Measurements from ENCODE around the gene CBL. TPM values are rescaled to one million over a fixed set of nuclear protein-coding genes. Genes with fewer than 3 reads are reported as not detected.
"Not testable (repeated sequence)": the region's sequence is repeated elsewhere in the genome, so short reads cannot be mapped to it uniquely, and the experiment has no call there.

Gene CBL
- total RNA-seq, 1 donor from 2014 or later, result 13.8 TPM

GRCh38 chr11:119218141-119218878 lies 12.2 kb downstream of the CBL start:
- DNase-seq, result peak; percentile 72

GRCh38 chr11:119222308-119222707 lies 16.2 kb downstream of the CBL start:
- DNase-seq, result peak; percentile 71

GRCh38 chr11:119222891-119223290 lies 16.8 kb downstream of the CBL start:
- no peak for DNase-seq

- no peak for DNase-seq
These were observed 17.7 kb downstream of the CBL start for GRCh38 chr11:119223856-119224255.

GRCh38 chr11:119228535-119229287 lies 22.6 kb downstream of the CBL start:
- DNase-seq, result not testable (repeated sequence)

- no peak for DNase-seq
These were observed 23.1 kb downstream of the CBL start for GRCh38 chr11:119229288-119229672.

- no peak for DNase-seq
These were observed 23.6 kb downstream of the CBL start for GRCh38 chr11:119229741-119230140.

GRCh38 chr11:119236490-119236889 lies 30.4 kb downstream of the CBL start:
- no peak for DNase-seq

- no peak for DNase-seq
These were observed 30.8 kb downstream of the CBL start for GRCh38 chr11:119236891-119237290.

- no peak for DNase-seq
These were observed 31.4 kb downstream of the CBL start for GRCh38 chr11:119237515-119237914.

- no peak for DNase-seq
These were observed 42.9 kb downstream of the CBL start for GRCh38 chr11:119248750-119249670.

GRCh38 chr11:119249671-119250010 lies 43.5 kb downstream of the CBL start:
- peak; percentile 16 for DNase-seq

GRCh38 chr11:119251114-119251513 lies 45.0 kb downstream of the CBL start:
- no peak for DNase-seq

- DNase-seq, result no peak
These were observed 48.1 kb downstream of the CBL start for GRCh38 chr11:119254239-119254638.

GRCh38 chr11:119258180-119258579 lies 52.0 kb downstream of the CBL start:
- no peak for DNase-seq

- no peak for DNase-seq
These were observed 52.8 kb downstream of the CBL start for GRCh38 chr11:119258983-119259382.

- peak; percentile 80 for DNase-seq
These were observed 56.7 kb downstream of the CBL start for GRCh38 chr11:119262668-119263351.

GRCh38 chr11:119263352-119263940 lies 57.3 kb downstream of the CBL start:
- DNase-seq, result peak; percentile 60

GRCh38 chr11:119266063-119266462 lies 59.9 kb downstream of the CBL start:
- DNase-seq, result no peak

- no peak for DNase-seq
These were observed 60.5 kb downstream of the CBL start for GRCh38 chr11:119266517-119267255.

GRCh38 chr11:119267645-119268044 lies 61.5 kb downstream of the CBL start:
- DNase-seq, result no peak
